Mucosa of descending colon (tissue), 3 donors: Measurements from ENCODE around the gene PBX1. TPM values are rescaled to one million over a fixed set of nuclear protein-coding genes. Genes with fewer than 3 reads are reported as not detected.

Experiments
- ATAC-seq: fragments of 200-7000 bp; cut with Tn5 transposase; one replicate; pipeline ENCODE4 v1.9.1; 2020; ENCODE audit warnings: mild to moderate bottlenecking, moderate library complexity
- DNase-seq, 3 donors: peaks; one replicate each; pipeline ENCODE4 v3.0.0-alpha.2; 2020
- H3K36me3 ChIP-seq: fragments of 200-600 bp; one replicate; pipeline ENCODE4 v1.8.0; 2021; ENCODE audit warnings: low read depth, mild to moderate bottlenecking
- H3K4me1 ChIP-seq: fragments of 200-600 bp; one replicate; pipeline ENCODE4 v1.8.0; 2021; ENCODE audit warnings: low read depth, mild to moderate bottlenecking
- H3K4me3 ChIP-seq: fragments of 200-600 bp; one replicate; pipeline ENCODE4 v1.8.0; 2021; ENCODE audit warnings: mild to moderate bottlenecking
- H3K9me3 ChIP-seq: fragments of 200-600 bp; one replicate; pipeline ENCODE4 v1.8.0; 2021; ENCODE audit warnings: mild to moderate bottlenecking
- intact Hi-C, 2 donors: fragments of 100-400 bp; cut with DNase I in 1 of 2; cut with micrococcal nuclease in 1 of 2; formaldehyde crosslinking; loops; one replicate each; pipeline versions ENCODE4 v1.11.0 to v1.11.1; 2022; cut with DNase I, micrococcal nuclease
- total RNA-seq, 3 donors: library from RNA; stranded (reverse); fragmentation: NEBNext Ultra II Directional in 2 of 3; extraction: Animal tissue kit (Norgen Biotek cat#: 25700) in 2 of 3; gene quantifications; one replicate each; pipeline versions ENCODE4 v1.2.1 to v1.2.4, GENCODE V29; 2021 to 2023
- TF ChIP-seq, protein P1 (sequence below): fragments of 200-600 bp; IDR thresholded peaks from one replicate; pipeline ENCODE4 v1.8.0; 2022; ENCODE audit warnings: antibody characterized with exemption, mild to moderate bottlenecking
- donor health status: DM: no; HTN: no; CAD: no; lungs with moderate emphysema.
- donor health status: DM: no; HTN: no; CAD: no.
- donor health status: DM: no; HTN: yes; CAD: no.

The PBX1 gene
- total RNA-seq, 3 donors from 2014 or later: 52.6 to 182 (median 82.8) TPM

DNA sequence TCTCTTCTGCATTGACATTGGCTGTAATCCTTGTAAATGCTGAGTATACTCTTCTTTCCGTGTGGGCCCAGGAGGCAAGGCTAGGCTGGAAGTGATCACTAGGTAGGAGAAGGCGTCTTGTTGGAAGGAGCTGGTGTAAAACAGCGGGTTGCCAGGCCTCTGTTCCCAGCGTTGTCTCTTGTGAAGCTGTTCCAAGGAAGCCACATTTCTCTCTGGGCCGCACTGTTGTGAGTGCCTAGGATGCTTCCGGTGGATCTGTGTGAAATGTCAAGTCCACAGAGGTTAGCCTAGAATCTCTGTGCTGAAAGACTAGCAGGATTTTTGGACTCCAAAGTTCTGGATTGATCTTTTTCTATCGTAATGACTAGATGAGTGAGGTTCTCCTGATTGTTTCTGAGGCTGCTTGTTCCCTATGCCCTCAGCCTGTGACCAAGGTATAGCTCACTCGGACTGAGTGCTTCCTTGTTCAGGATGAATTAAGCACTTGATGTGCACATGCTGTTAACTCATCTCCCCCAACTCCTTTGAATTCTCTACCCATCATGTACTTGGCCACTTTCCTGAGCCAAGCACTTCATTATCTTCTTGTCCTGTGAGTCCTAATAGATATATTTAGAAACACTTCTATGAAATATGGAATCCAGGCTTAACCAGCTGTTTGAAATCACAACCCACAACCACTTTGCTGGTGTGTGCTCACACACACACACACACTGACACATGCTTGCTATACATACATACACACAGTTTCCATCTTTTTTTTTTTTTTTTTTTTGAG lies 63.3 kb downstream of the PBX1 start:
- peaks cover 31% of the 10 kb centered on the region for H3K4me1 ChIP-seq
- TF ChIP-seq, protein P1, sequence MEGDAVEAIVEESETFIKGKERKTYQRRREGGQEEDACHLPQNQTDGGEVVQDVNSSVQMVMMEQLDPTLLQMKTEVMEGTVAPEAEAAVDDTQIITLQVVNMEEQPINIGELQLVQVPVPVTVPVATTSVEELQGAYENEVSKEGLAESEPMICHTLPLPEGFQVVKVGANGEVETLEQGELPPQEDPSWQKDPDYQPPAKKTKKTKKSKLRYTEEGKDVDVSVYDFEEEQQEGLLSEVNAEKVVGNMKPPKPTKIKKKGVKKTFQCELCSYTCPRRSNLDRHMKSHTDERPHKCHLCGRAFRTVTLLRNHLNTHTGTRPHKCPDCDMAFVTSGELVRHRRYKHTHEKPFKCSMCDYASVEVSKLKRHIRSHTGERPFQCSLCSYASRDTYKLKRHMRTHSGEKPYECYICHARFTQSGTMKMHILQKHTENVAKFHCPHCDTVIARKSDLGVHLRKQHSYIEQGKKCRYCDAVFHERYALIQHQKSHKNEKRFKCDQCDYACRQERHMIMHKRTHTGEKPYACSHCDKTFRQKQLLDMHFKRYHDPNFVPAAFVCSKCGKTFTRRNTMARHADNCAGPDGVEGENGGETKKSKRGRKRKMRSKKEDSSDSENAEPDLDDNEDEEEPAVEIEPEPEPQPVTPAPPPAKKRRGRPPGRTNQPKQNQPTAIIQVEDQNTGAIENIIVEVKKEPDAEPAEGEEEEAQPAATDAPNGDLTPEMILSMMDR: no peak
- ATAC-seq: no peak
- intact Hi-C loops: loop anchor here in 1 of 2 donors (10.0 kb wide), 1 partner anchor 163 kb away; no protein-coding TSS in a partner anchor
- H3K4me3 ChIP-seq: no peak overlapping the region
- H3K36me3 ChIP-seq: no peaks in the 10 kb centered on the region
- no peak for DNase-seq
- no peaks in the 10 kb centered on the region for H3K9me3 ChIP-seq

DNA sequence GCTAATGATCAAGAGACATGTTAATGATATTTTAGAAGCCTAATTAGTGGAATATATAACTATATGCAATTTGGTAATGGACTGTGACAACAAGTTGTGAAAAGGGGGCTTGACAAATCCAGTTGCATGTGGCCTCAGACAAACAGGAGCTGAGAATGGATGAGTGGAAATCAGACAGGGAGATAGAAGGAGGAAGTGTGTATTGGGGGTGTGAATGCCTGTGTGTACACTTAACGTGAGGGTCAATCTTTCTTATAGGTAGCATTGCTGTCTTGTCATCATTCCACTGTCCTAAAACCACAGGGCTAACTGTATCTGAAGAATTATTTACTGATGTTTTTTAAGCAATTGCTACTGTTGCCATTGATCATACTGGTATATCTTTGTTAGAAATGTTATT lies 64.8 kb downstream of the PBX1 start:
- Histone ChIP-seq H3K36me3 (no peaks in the 10 kb centered on the region), H3K4me3 (no peak overlapping the region), H3K9me3 (no peaks in the 10 kb centered on the region), H3K4me1 (peaks cover 27% of the 10 kb centered on the region)
- intact Hi-C loops: loop anchor here in 1 of 2 donors (10.0 kb wide), 1 partner anchor 161 kb away; no protein-coding TSS in a partner anchor
- TF ChIP-seq, protein P1: no peak
- no peak for DNase-seq
- ATAC-seq: no peak

DNA sequence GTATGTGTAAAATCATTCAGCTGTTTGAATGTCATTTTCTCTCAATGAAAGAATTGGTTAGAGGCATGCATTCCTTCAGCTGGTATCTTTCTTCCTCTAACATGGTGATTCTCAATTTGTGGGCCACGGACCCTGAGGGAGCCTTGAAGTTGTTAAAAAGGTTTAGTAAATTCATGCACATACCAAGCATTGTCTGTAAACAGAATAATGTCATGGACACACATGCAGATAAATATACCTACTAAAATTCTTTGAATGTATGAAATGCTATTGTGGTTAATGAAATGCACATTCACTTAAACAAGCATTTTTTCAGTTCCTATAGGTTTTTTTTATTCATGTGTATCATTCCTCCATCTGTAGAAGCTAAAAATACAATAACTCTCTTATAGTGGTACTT lies 65.4 kb downstream of the PBX1 start:
- DNase-seq (no peak), ATAC-seq (no peak)
- no peak overlapping the region for H3K4me3 ChIP-seq
- peaks cover 24% of the 10 kb centered on the region for H3K4me1 ChIP-seq
- TF ChIP-seq, protein P1: no peak
- intact Hi-C loops: loop anchor here in 1 of 2 donors (10.0 kb wide), 1 partner anchor 160 kb away; no protein-coding TSS in a partner anchor
- no peaks in the 10 kb centered on the region for H3K36me3 ChIP-seq
- no peaks in the 10 kb centered on the region for H3K9me3 ChIP-seq

- intact Hi-C loops: loop anchor here in 1 of 2 donors (10.0 kb wide), 1 partner anchor 160 kb away; no protein-coding TSS in a partner anchor
- H3K4me1 ChIP-seq: peaks cover 24% of the 10 kb centered on the region
Observed at GRCh38 chr1:164625004-164625617, 66.1 kb downstream of the PBX1 start.

DNA sequence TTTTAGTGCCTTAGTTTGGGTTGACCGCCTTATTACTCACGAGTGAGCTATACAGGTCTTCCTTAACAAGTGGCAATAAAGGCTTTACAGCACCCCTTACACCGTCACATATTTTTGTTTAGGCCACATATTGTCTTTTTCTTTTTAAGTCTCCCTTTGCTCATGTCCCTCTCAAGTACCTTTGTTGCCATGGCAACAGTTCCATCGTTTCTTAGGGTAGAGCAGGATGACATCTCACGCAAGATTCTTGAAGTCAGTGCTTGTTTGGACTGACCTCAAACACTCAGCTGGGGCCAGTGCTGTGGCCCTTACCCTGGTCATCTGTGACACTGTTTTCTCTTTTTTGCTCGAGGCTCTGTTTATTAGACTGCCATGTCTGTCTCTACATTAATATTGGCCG lies 69.8 kb downstream of the PBX1 start:
- DNase-seq (no peak), ATAC-seq (no peak)
- TF ChIP-seq, protein P1: no peak
- Histone ChIP-seq H3K4me3 (no peak overlapping the region), H3K36me3 (no peaks in the 10 kb centered on the region), H3K9me3 (no peaks in the 10 kb centered on the region), H3K4me1 (peaks cover 15% of the 10 kb centered on the region)
- intact Hi-C loops: loop anchor here in 1 of 2 donors (10.0 kb wide), 1 partner anchor 156 kb away; no protein-coding TSS in a partner anchor

More at GRCh38 chr1:164625004-164625617, 66.1 kb downstream of the PBX1 start:
- TF ChIP-seq, protein P1: no peak
- DNase-seq (no peak), ATAC-seq (no peak)
- Histone ChIP-seq H3K36me3 (no peaks in the 10 kb centered on the region), H3K9me3 (no peaks in the 10 kb centered on the region), H3K4me3 (no peak overlapping the region)
